AG04450 (cell line): ENCODE data around the gene NKG7. TPM values are rescaled to one million over a fixed set of nuclear protein-coding genes. Genes with fewer than 3 reads are reported as not detected.

Experiments used
- CTCF ChIA-PET: fragments of 300-600, 350-600 bp; formaldehyde crosslinking; extraction: SDS; loops from one replicate; lab custom pipeline; 2022; ENCODE audit warnings: antibody characterized with exemption, inconsistent platforms; lab: Charles Lee
- POLR2A ChIA-PET: fragments of 350-600 bp; formaldehyde crosslinking; extraction: SDS; loops from one replicate; lab custom pipeline; 2021; ENCODE audit warnings: antibody characterized with exemption, inconsistent platforms; lab: Yijun Ruan, JAX
- DNase-seq: peaks from one replicate; pipeline ENCODE4 v3.0.0-alpha.2; 2011; ENCODE audit warnings: low read depth, low spot score
- H3K27ac ChIP-seq: one replicate; pipeline ENCODE4 v1.5.1; 2012; ENCODE audit warnings: low read depth, low read length, control low read depth
- H3K27me3 ChIP-seq: one replicate; pipeline ENCODE4 v1.6.0; 2012; ENCODE audit warnings: low read length; ENCODE audit not compliant: control insufficient read depth, insufficient read depth
- H3K4me3 ChIP-seq: 2 replicates; pipeline ENCODE4 v1.5.1; 2011; ENCODE audit warnings: mild to moderate bottlenecking, low read depth, low read length, control low read depth
- H3K9me3 ChIP-seq: 2 replicates; pipeline ENCODE4 v1.5.1; 2012; ENCODE audit warnings: low read length; ENCODE audit not compliant: control insufficient read depth, insufficient read depth
- CTCF ChIP-seq: IDR thresholded peaks from 2 replicates; pipeline ENCODE4 v1.5.1; 2011; ENCODE audit warnings: low read depth, low read length, control low read depth, inconsistent platforms
- polyA plus RNA-seq: library from polyadenylated mRNA; depleted of rRNA; stranded (reverse); fragments of >200 nt; gene quantifications from 2 replicates; pipeline ENCODE4 v1.2.3, GENCODE V29; 2011; rRNA removed

Gene NKG7
- polyA plus RNA-seq, 1 experiment = not detected

- peaks cover 4% of the 10 kb centered on the region for H3K27me3 ChIP-seq
- TF ChIP-seq CTCF = no peak
- CTCF ChIA-PET = no interaction called here
- H3K9me3 ChIP-seq = no peaks in the 10 kb centered on the region; the same call in 1 of the 2 replicates
- no peak overlapping the region for H3K27ac ChIP-seq
- no peak for DNase-seq
- H3K4me3 ChIP-seq = no peak overlapping the region
- POLR2A ChIA-PET = no interaction called here
These were observed 50.7 kb downstream of the NKG7 start for GRCh38 chr19:51321799-51322198.

Other genes starting within 250 kb of the NKG7 start
- 0.05 TPM in 1 of 2 replicates, not detected in the other for gene SIGLEC9, start 247.7 kb downstream of the NKG7 start, polyA plus RNA-seq
- gene SIGLEC7, start 230.4 kb downstream of the NKG7 start, polyA plus RNA-seq = not detected in 2 replicates
- not detected in 2 replicates for gene CD33, start 147.6 kb downstream of the NKG7 start, polyA plus RNA-seq
- not detected in 2 replicates for gene SIGLECL1, start 121.6 kb downstream of the NKG7 start, polyA plus RNA-seq
- gene IGLON5, start 61.0 kb downstream of the NKG7 start, polyA plus RNA-seq = not detected in 2 replicates
- gene VSIG10L, start 30.5 kb downstream of the NKG7 start, polyA plus RNA-seq = 0.96 and 1.0 TPM in 2 replicates
- gene ETFB, start 6.3 kb downstream of the NKG7 start, polyA plus RNA-seq = 80.8 and 86.6 TPM in 2 replicates
- gene CLDND2, start 3.7 kb downstream of the NKG7 start, polyA plus RNA-seq = not detected in 2 replicates
- not detected in 2 replicates for gene LIM2, start 15.3 kb upstream of the NKG7 start, polyA plus RNA-seq
- gene C19orf84, start 17.9 kb upstream of the NKG7 start, polyA plus RNA-seq = not detected in 2 replicates
- not detected in 2 replicates for gene SIGLEC10, start 45.0 kb upstream of the NKG7 start, polyA plus RNA-seq
- gene SIGLEC8, start 85.8 kb upstream of the NKG7 start, polyA plus RNA-seq = not detected in 2 replicates
- not detected in 2 replicates for gene CEACAM18, start 105.9 kb upstream of the NKG7 start, polyA plus RNA-seq
- not detected in 2 replicates for gene SIGLEC12, start 129.1 kb upstream of the NKG7 start, polyA plus RNA-seq
- not detected in 2 replicates for gene SIGLEC6, start 159.0 kb upstream of the NKG7 start, polyA plus RNA-seq
- gene ZNF175, start 198.6 kb upstream of the NKG7 start, polyA plus RNA-seq = 4.8 and 6.4 TPM in 2 replicates